Ishikawa (cell line): ENCODE data around the gene MAMDC4.

Experiments
- CEBPB ChIP-seq: IDR thresholded peaks from 2 replicates; pipeline ENCODE4 v1.6.1; 2012
- CREB1 ChIP-seq: IDR thresholded peaks from 2 replicates; pipeline ENCODE4 v1.6.1; 2012; ENCODE audit warnings: low read depth
- EGR1 ChIP-seq: IDR thresholded peaks from 2 replicates; pipeline ENCODE4 v1.6.1; 2012
- EP300 ChIP-seq: IDR thresholded peaks from 2 replicates; pipeline ENCODE4 v1.6.1; 2012; ENCODE audit warnings: borderline replicate concordance
- FOXM1 ChIP-seq: IDR thresholded peaks from 2 replicates; pipeline ENCODE4 v1.6.1; 2012; ENCODE audit warnings: low read depth, borderline replicate concordance
- NFIC ChIP-seq: IDR thresholded peaks from 2 replicates; pipeline ENCODE4 v1.6.1; 2012
- RAD21 ChIP-seq: IDR thresholded peaks from 2 replicates; pipeline ENCODE4 v1.6.1; 2012; ENCODE audit warnings: low read depth
- TAF1 ChIP-seq: IDR thresholded peaks from 2 replicates; pipeline ENCODE4 v1.6.1; 2012; ENCODE audit warnings: low read depth, mild to moderate bottlenecking
- TCF12 ChIP-seq: IDR thresholded peaks from 2 replicates; pipeline ENCODE4 v1.6.1; 2012; ENCODE audit warnings: low read depth
- TEAD4 ChIP-seq: IDR thresholded peaks from 2 replicates; pipeline ENCODE4 v1.6.1; 2012
- YY1 ChIP-seq: IDR thresholded peaks from 2 replicates; pipeline ENCODE4 v1.6.1; 2012; ENCODE audit warnings: low read depth
- ZBTB7A ChIP-seq: IDR thresholded peaks from 2 replicates; pipeline ENCODE4 v1.6.1; 2012; ENCODE audit warnings: low read depth
- TF ChIP-seq, protein P1 (sequence below): IDR thresholded peaks from 2 replicates; pipeline ENCODE4 v1.6.1; 2012
- TF ChIP-seq, protein P2 (sequence below): IDR thresholded peaks from 2 replicates; pipeline ENCODE4 v1.6.1; 2012
- TF ChIP-seq, protein P3 (sequence below): IDR thresholded peaks from 2 replicates; pipeline ENCODE4 v1.6.1; 2012; ENCODE audit warnings: low read depth, mild to moderate bottlenecking

Gene MAMDC4

DNA sequence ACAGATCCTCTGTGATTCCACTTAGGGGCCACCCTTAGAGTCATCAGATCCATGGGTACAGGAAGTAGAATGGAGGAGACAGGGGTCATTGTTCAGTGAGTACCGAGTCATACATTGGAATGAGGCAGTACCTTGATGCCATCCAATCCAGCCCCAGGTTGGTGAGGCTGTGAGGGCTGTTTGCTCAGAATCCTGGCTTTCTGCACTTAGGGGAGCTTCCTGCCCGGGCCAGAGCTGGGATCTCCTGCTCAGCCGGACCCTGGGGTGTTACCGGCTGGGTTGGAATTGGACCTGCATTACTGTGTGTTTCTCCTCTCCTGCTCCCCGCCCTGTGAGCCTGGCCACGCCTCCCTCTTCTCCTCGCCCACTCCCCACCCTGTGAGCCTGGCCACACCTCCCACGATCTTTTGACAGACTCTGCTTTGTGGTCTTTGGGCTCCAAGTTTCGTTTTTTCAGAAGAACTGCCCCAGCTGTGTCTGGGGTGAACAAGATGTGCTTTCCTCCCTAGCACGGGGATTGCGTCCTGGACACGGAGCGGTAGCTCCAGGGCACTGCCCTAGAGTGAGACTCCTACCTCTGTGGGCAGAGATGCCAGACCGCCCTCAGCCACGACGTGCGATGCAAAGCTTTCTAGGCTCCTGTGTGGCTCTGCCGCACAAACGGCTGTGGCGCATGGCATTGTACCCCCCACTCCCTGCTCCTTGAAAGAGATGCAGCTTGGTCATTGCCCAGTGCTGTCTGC, 49.5 kb downstream of the MAMDC4 start:
- TF ChIP-seq RAD21: no peak
- no peak for TF ChIP-seq TEAD4
- TF ChIP-seq ZBTB7A: no peak
- no peak for TF ChIP-seq EP300
- TF ChIP-seq EGR1: no peak
- TF ChIP-seq CREB1: no peak
- no peak for TF ChIP-seq NFIC
- TF ChIP-seq, protein P1, sequence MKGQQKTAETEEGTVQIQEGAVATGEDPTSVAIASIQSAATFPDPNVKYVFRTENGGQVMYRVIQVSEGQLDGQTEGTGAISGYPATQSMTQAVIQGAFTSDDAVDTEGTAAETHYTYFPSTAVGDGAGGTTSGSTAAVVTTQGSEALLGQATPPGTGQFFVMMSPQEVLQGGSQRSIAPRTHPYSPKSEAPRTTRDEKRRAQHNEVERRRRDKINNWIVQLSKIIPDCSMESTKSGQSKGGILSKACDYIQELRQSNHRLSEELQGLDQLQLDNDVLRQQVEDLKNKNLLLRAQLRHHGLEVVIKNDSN: no peak
- TF ChIP-seq YY1: no peak
- TF ChIP-seq TAF1: no peak
- TF ChIP-seq, protein P2, sequence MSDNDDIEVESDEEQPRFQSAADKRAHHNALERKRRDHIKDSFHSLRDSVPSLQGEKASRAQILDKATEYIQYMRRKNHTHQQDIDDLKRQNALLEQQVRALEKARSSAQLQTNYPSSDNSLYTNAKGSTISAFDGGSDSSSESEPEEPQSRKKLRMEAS: no peak
- TF ChIP-seq, protein P3, sequence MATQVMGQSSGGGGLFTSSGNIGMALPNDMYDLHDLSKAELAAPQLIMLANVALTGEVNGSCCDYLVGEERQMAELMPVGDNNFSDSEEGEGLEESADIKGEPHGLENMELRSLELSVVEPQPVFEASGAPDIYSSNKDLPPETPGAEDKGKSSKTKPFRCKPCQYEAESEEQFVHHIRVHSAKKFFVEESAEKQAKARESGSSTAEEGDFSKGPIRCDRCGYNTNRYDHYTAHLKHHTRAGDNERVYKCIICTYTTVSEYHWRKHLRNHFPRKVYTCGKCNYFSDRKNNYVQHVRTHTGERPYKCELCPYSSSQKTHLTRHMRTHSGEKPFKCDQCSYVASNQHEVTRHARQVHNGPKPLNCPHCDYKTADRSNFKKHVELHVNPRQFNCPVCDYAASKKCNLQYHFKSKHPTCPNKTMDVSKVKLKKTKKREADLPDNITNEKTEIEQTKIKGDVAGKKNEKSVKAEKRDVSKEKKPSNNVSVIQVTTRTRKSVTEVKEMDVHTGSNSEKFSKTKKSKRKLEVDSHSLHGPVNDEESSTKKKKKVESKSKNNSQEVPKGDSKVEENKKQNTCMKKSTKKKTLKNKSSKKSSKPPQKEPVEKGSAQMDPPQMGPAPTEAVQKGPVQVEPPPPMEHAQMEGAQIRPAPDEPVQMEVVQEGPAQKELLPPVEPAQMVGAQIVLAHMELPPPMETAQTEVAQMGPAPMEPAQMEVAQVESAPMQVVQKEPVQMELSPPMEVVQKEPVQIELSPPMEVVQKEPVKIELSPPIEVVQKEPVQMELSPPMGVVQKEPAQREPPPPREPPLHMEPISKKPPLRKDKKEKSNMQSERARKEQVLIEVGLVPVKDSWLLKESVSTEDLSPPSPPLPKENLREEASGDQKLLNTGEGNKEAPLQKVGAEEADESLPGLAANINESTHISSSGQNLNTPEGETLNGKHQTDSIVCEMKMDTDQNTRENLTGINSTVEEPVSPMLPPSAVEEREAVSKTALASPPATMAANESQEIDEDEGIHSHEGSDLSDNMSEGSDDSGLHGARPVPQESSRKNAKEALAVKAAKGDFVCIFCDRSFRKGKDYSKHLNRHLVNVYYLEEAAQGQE: no peak
- no peak for TF ChIP-seq CEBPB
- no peak for TF ChIP-seq FOXM1
- no peak for TF ChIP-seq TCF12

DNA sequence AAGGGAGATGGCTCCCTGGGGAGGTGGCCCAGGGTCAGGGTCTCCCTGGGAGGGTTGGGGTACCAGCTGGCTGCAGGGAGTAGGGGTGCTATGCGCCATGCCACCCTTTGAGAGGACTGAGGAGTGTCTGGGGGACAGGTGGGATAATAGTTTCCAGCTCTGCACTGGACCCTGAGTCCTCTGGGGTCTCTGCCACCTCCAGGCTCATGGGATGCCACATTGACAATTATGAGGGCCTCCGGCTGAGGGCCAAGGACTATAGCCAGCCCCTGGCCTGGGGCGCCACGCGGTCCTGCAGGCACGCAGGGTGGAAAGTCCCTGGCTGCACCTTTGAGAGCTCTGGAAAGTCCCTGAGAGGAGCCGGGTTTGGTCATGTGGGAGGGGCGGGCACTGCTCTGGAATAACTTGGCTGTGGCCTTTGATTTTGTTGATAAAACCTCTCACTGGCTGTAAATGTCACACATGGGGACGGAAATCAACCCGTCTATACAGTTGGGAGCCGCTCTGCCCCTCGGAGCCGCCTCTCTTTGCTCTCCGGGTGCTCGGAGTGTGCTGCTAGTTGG, 50.2 kb downstream of the MAMDC4 start:
- no peak for TF ChIP-seq EP300
- TF ChIP-seq TEAD4: no peak
- no peak for TF ChIP-seq RAD21
- TF ChIP-seq TCF12: no peak
- TF ChIP-seq NFIC: no peak
- TF ChIP-seq, protein P3: no peak
- TF ChIP-seq TAF1: no peak
- TF ChIP-seq, protein P1: no peak
- TF ChIP-seq EGR1: no peak
- no peak for TF ChIP-seq FOXM1

DNA sequence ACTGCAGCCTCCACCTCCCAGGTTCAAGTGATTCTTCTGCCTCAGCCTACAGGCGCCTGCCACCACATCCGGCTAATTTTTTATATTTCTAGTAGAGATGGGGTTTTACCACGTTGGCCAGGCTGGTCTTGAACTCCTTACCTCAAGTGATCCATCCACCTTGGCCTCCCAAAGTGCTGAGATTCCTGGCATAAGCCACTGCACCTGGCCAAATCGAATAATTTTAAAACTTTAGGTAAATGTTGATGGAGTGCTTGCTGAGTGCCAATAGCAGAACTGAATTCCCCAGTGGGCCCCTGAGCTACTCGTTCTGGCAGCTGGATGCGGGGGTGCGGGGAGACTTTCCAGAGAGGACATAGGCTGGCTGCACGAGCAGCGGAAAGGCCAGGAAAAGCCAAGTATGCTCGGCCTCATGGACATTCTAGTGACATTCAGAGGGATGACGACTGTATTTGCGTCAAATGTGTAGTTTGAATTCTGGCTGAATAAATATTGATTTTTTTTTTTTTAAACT, 51.0 kb downstream of the MAMDC4 start:
- no peak for TF ChIP-seq EP300

DNA sequence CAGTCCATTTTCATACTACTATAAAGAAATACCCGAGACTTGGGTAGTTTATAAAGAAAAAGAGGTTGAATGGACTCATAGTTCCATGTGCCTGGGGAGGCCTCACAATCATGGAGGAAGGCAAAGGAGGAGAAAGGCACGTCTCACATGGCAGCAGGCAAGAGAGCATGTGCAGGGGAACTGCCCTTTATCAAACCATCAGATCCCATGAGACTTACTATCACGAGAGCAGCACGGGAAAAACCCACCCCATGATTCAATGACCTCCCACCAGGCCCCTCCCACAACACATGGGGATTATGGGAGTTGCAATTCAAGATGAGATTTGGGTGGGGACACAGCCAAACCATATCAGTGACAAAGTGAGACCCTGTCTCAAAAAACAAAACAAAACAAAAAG, 54.1 kb downstream of the MAMDC4 start:
- TF ChIP-seq CREB1 (no peak), TAF1 (no peak), ZBTB7A (no peak)
- TF ChIP-seq, protein P2: no peak

DNA sequence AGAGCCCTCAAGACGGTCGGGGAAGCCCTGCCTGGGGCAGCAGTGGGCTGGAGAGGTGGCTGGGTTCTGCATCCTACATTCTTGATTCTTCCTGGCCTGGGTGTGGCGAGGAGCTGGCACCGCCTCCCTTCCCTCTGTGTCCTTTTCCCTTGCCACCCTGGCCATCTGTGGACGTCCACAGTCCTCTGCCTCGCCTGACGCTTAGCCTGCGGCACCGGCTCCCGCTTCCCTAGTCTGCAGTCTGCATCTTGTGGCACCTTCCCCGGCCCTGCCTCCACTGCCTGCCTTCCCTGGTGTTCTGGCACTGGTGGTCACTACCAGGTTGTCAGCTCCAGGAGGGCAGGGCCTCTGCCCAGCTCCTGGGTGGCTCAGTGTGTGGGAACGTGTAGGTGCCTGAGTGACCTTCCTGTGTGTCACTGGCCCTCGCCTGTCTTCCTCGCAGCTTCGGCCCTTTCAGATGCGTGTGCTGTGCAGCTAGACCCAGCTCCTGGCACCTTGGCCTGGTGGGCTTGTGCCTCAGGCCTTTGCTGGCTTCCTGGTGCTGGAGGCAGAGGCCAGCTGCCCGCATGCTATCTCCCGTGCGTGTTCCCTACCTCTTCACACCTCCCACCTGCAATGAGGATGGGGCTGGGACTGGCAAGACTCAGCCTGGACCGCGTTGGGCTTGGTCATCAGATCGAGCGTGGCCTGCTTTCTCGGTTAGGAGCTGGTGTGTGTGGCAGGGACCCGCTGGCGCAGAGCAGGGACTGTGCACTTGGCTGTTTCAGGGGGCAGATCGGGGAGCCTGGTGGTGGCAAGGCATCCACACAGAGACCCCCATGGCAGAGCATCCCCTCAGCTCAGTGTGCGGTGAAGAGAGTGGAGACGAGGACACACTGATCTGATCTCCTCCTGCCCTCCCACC, 55.1 kb downstream of the MAMDC4 start:
- TF ChIP-seq EP300 (no peak), TAF1 (no peak), CEBPB (no peak), NFIC (no peak), CREB1 (no peak), FOXM1 (no peak), EGR1 (no peak), TCF12 (no peak), RAD21 (no peak), YY1 (no peak)
- TF ChIP-seq, protein P2: no peak
- TF ChIP-seq, protein P3: no peak
- TF ChIP-seq, protein P1: no peak
